CD4-positive, alpha-beta T cell (primary cell): ENCODE data around the gene ABCA2. TPM values are rescaled to one million over a fixed set of nuclear protein-coding genes. Genes with fewer than 3 reads are reported as not detected.

Source experiments
- ATAC-seq: fragments of 200-7000 bp; cut with Tn5 transposase; one replicate; pipeline ENCODE4 v1.10.0; 2022; ENCODE audit warnings: mild to moderate bottlenecking; ENCODE audit not compliant: poor library complexity
- CTCF ChIA-PET: fragments of 350-600 bp; sonication (Branson Sonifier 250); formaldehyde crosslinking; loops from one replicate; lab custom pipeline; 2021; ENCODE audit warnings: antibody characterized with exemption, inconsistent platforms; lab: Charles Lee
- POLR2A ChIA-PET: fragments of 350-600 bp; sonication (Branson Sonifier 250); formaldehyde crosslinking; loops from one replicate; lab custom pipeline; 2021; ENCODE audit warnings: antibody characterized with exemption, inconsistent platforms; lab: Charles Lee
- DNase-seq, 14 experiments: peaks; one replicate each; pipeline ENCODE4 v3.0.0-alpha.2; 2013 to 2020; ENCODE audit warnings: mixed read lengths in 2 of 14
- H3K27ac ChIP-seq, 2 donors: one replicate each; pipeline versions ENCODE4 v1.5.1 to v1.7.0; 2013; ENCODE audit warnings: low read length in 2 of 2, low read depth in 1 of 2, mild to moderate bottlenecking in 1 of 2
- H3K27me3 ChIP-seq, 2 experiments: 1 replicate in 1 of 2; 2 replicates in 1 of 2; pipeline versions ENCODE4 v1.6.1 to v1.7.0; 2013; ENCODE audit warnings: low read length in 2 of 2, control low read depth in 1 of 2, mild to moderate bottlenecking in 1 of 2, moderate library complexity in 1 of 2; ENCODE audit not compliant: insufficient read depth in 2 of 2, control insufficient read depth in 1 of 2
- H3K36me3 ChIP-seq: one replicate; pipeline ENCODE4 v1.6.1; 2013; ENCODE audit warnings: low read length, control low read depth; ENCODE audit not compliant: insufficient read depth
- H3K4me1 ChIP-seq: one replicate; pipeline ENCODE4 v1.6.1; 2013; ENCODE audit warnings: low read length, control low read depth; ENCODE audit not compliant: insufficient read depth
- H3K4me3 ChIP-seq: one replicate; pipeline ENCODE4 v1.5.1; 2013; ENCODE audit warnings: mild to moderate bottlenecking, low read length, moderate library complexity
- H3K9me3 ChIP-seq, 2 experiments: 1 replicate in 1 of 2; 2 replicates in 1 of 2; pipeline versions ENCODE4 v1.6.1 to v1.7.0; 2013; ENCODE audit warnings: low read length in 2 of 2, mild to moderate bottlenecking in 2 of 2, control low read depth in 1 of 2, moderate library complexity in 1 of 2; ENCODE audit not compliant: control insufficient read depth in 1 of 2, insufficient read depth in 1 of 2
- H3K27ac Mint-ChIP-seq: one replicate; pipeline ENCODE4 v1.8.0; 2020; ENCODE audit warnings: mixed read lengths
- H3K27me3 Mint-ChIP-seq: one replicate; pipeline ENCODE4 v1.8.0; 2021; ENCODE audit warnings: mixed read lengths
- H3K36me3 Mint-ChIP-seq: one replicate; pipeline ENCODE4 v1.8.0; 2021; ENCODE audit warnings: low read depth, mixed read lengths
- H3K4me1 Mint-ChIP-seq: one replicate; pipeline ENCODE4 v1.8.0; 2021; ENCODE audit warnings: low read depth, mixed read lengths
- H3K4me3 Mint-ChIP-seq: one replicate; pipeline ENCODE4 v1.8.0; 2020; ENCODE audit warnings: mild to moderate bottlenecking, mixed read lengths
- H3K9me3 Mint-ChIP-seq: one replicate; pipeline ENCODE4 v1.8.0; 2020; ENCODE audit warnings: mixed read lengths
- intact Hi-C, 2 experiments: fragments of 100-400 bp; cut with DNase I in 1 of 2; cut with micrococcal nuclease in 1 of 2; formaldehyde crosslinking; loops; one replicate each; pipeline versions ENCODE4 v1.15.1 to v1.9.0; 2023 to 2025; cut with DNase I, micrococcal nuclease
- total RNA-seq, 174 experiments: library from RNA in 2 of 174; stranded (reverse) in 2 of 174; gene quantifications; one replicate each; pipeline ENCODE4 v1.2.3 and lab custom pipeline; 2021 to 2026
- TF ChIP-seq, protein P1 (sequence below): fragments of 200-600 bp; IDR thresholded peaks from one replicate; pipeline ENCODE4 v1.8.0; 2022; ENCODE audit warnings: antibody characterized with exemption, mild to moderate bottlenecking

Gene ABCA2
- total RNA-seq, 2 experiments from 2014 or later: 80.1 to 86.8 TPM

DNA sequence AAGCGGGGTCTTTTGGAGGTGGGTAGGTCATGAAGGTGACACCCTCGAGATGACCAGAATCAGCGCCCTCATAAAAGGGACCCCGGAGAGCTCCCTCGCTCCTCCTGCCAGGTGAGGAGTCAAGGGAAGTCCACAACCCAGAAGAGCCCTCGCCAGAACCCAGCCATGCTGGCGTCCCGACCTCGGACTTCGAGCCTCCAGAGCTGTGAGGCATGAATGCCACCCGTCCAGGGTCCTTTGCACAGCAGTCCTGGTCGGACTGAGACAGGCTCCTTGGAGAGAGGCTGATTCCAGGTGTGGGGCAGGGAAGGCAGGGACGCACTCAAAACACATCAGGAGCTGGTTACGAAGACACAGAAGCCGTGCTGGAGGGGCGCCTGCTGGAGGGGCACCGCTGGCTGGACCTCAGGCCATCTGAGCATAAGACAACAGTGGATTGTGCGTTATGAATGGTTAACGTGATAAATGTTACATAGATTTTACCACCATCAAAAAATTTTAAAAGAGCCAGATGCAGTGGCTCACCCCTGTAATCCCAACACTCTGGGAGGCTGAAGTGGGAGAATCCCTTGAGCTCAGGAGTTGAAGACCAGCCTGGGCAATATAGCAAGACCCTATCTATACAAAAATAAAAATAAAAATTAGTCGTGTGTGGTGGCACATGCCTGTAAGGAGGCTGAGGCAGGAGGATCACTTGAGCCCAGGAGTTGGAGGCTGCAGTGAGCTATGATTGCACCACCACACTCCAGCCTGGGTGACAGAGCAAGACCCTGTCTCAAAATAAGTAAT is 26.0 kb downstream of the ABCA2 start:
- no peak for DNase-seq
- intact Hi-C loops: no loop called here
- H3K4me3 ChIP-seq: no peak overlapping the region
- no peak overlapping the region for H3K27ac ChIP-seq
- H3K27me3 ChIP-seq: peaks cover 0 to 4% of the 10 kb centered on the region in 2 experiments
- H3K9me3 Mint-ChIP-seq: no peaks in the 10 kb centered on the region
- CTCF ChIA-PET: interaction anchor here (0.9 kb wide), 1 partner anchor 27 kb away, joined by 3 read pairs; no protein-coding TSS in a partner anchor
- H3K4me1 Mint-ChIP-seq: peaks cover 19% of the 10 kb centered on the region
- no peaks in the 10 kb centered on the region for H3K36me3 Mint-ChIP-seq
- H3K4me3 Mint-ChIP-seq: no peak overlapping the region
- no peaks in the 10 kb centered on the region for H3K36me3 ChIP-seq
- TF ChIP-seq, protein P1, sequence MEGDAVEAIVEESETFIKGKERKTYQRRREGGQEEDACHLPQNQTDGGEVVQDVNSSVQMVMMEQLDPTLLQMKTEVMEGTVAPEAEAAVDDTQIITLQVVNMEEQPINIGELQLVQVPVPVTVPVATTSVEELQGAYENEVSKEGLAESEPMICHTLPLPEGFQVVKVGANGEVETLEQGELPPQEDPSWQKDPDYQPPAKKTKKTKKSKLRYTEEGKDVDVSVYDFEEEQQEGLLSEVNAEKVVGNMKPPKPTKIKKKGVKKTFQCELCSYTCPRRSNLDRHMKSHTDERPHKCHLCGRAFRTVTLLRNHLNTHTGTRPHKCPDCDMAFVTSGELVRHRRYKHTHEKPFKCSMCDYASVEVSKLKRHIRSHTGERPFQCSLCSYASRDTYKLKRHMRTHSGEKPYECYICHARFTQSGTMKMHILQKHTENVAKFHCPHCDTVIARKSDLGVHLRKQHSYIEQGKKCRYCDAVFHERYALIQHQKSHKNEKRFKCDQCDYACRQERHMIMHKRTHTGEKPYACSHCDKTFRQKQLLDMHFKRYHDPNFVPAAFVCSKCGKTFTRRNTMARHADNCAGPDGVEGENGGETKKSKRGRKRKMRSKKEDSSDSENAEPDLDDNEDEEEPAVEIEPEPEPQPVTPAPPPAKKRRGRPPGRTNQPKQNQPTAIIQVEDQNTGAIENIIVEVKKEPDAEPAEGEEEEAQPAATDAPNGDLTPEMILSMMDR: no peak
- H3K4me1 ChIP-seq: peaks cover 41% of the 10 kb centered on the region
- no peaks in the 10 kb centered on the region for H3K9me3 ChIP-seq
- H3K27me3 Mint-ChIP-seq: peaks cover 10% of the 10 kb centered on the region
- POLR2A ChIA-PET: interaction anchor here (0.6 kb wide), 1 partner anchor 42 kb away, joined by 3 read pairs; no protein-coding TSS in a partner anchor
- no peak for ATAC-seq
- no peak overlapping the region for H3K27ac Mint-ChIP-seq

DNA sequence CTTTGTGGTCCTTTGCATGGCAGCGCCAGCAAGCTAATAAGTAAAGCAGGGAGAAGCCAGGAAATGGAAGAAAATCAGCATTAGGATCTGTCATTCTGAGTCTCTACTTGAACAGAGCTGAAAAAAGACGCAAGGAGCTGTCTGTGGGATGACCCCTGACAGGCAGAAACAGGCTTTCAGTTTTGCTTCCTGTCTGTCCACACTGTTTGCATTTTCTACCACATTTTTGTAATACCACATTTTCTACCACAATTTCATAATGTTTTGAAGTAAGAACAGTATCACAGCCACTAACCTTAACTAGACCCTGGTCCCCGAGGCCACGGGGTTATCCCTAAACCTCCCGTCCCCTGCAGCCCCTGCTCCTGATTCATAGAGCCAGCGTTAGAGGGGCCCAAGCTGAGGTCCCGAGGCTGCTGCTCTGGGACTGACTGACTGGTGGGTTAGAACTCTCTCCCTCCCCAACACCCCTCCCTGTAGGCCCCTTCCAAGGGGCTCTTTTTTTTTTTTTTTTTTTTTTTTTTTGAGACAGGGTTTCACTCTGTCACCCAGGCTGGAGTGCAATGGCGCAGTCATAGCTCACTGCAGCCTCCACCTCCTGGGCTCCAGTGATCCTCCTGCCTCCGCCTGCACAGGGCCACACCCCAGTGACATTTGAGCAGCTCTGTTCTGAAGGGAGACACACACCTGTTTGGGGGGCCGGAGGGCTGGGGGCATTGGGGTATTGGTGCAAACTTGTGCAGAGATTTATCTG is 27.7 kb downstream of the ABCA2 start:
- ATAC-seq: peak; percentile 31
- Mint-ChIP-seq H3K27ac (peak overlapping the region; percentile 53), H3K4me3 (peak overlapping the region; percentile 30), H3K27me3 (peaks cover 10% of the 10 kb centered on the region), H3K9me3 (no peaks in the 10 kb centered on the region), H3K4me1 (peaks cover 28% of the 10 kb centered on the region), H3K36me3 (peaks cover 4% of the 10 kb centered on the region)
- DNase-seq: peak in 3 of 14 experiments; percentile 56 to 70 (median 58)
- intact Hi-C loops: no loop called here
- POLR2A ChIA-PET: no interaction called here
- Histone ChIP-seq H3K27ac (no peak overlapping the region), H3K9me3 (no peaks in the 10 kb centered on the region), H3K27me3 (peaks cover 0 to 4% of the 10 kb centered on the region in 2 experiments), H3K4me1 (peaks cover 57% of the 10 kb centered on the region), H3K4me3 (no peak overlapping the region), H3K36me3 (no peaks in the 10 kb centered on the region)
- TF ChIP-seq, protein P1: no peak
- CTCF ChIA-PET: interaction anchor here (0.7 kb wide), 1 partner anchor 35 kb away, joined by 3 read pairs; no protein-coding TSS in a partner anchor

DNA sequence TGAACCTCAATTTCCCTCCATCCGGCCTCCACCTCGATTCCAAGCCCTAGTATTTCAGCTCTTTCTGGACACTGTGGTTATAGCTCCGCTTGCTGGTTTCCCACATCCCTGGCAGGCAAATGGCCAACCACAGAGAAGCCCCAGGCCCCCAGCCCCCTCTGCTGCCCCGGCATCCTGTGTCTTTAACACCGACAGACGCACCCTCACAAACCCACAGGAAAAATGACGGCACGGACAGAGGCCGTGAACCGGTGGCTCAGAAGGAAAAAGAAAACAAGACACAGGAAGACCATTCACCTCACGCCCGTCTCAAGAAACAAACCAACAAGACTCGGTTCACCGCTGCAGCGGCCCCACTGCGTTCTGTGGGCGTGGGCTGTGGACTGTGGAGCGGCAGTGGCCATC is 30.2 kb downstream of the ABCA2 start:
- H3K36me3 Mint-ChIP-seq: peaks cover 8% of the 10 kb centered on the region

More for the DNA sequence above, 30.2 kb downstream of the ABCA2 start:
- TF ChIP-seq, protein P1: no peak
- CTCF ChIA-PET: no interaction called here
- ATAC-seq: peak; percentile 16
- H3K9me3 Mint-ChIP-seq: no peaks in the 10 kb centered on the region
- Histone ChIP-seq H3K4me3 (peak overlapping the region; percentile 10), H3K9me3 (no peaks in the 10 kb centered on the region), H3K36me3 (peaks cover 10% of the 10 kb centered on the region), H3K4me1 (peaks cover 77% of the 10 kb centered on the region), H3K27me3 (peaks cover 0 to 4% of the 10 kb centered on the region in 2 experiments), H3K27ac (peak overlapping the region in 1 of 2 donors; percentile 15)
- POLR2A ChIA-PET: no interaction called here
- intact Hi-C loops: no loop called here
- peaks cover 39% of the 10 kb centered on the region for H3K4me1 Mint-ChIP-seq
- peak overlapping the region; percentile 87 for H3K27ac Mint-ChIP-seq
- H3K27me3 Mint-ChIP-seq: peaks cover 10% of the 10 kb centered on the region
- peak in 6 of 14 experiments; percentile 20 to 85 (median 50) for DNase-seq
- peak overlapping the region; percentile 70 for H3K4me3 Mint-ChIP-seq
